Neural cell (in vitro differentiated cells): Measurements from ENCODE around the gene CPNE1.
"Not testable (repeated sequence)": the region's sequence is repeated elsewhere in the genome, so short reads cannot be mapped to it uniquely, and the experiment has no call there.

Experiments used
- TF ChIP-seq, protein P1 (sequence below): IDR thresholded peaks from 2 replicates; pipeline ENCODE4 v1.6.1; 2012; ENCODE audit warnings: borderline replicate concordance
- TF ChIP-seq, protein P2 (sequence below): fragments of 450-650 bp; IDR thresholded peaks from 2 replicates; pipeline ENCODE4 v1.5.1; 2014; ENCODE audit warnings: antibody characterized with exemption, mild to moderate bottlenecking, moderate library complexity; ENCODE audit not compliant: poor library complexity, severe bottlenecking

DNA sequence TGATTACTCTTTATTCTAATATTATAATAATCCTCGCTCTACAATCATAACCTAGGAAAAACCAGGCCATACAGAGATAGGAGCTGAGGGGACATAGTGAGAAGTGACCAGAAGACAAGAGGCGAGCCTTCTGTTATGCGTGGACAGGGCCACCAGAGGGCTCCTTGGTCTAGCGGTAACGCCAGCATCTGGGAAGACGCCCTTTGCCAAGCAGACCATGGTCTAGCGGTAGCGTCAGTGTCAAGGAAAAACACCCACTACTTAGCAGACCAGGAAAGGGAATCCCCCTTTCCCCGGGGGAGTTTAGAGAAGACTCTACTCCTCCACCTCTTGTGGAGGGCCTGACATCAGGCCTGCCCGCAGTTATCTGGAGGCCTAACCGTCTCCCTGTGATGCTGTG is 22.2 kb upstream of the CPNE1 start:
- TF ChIP-seq, protein P1, sequence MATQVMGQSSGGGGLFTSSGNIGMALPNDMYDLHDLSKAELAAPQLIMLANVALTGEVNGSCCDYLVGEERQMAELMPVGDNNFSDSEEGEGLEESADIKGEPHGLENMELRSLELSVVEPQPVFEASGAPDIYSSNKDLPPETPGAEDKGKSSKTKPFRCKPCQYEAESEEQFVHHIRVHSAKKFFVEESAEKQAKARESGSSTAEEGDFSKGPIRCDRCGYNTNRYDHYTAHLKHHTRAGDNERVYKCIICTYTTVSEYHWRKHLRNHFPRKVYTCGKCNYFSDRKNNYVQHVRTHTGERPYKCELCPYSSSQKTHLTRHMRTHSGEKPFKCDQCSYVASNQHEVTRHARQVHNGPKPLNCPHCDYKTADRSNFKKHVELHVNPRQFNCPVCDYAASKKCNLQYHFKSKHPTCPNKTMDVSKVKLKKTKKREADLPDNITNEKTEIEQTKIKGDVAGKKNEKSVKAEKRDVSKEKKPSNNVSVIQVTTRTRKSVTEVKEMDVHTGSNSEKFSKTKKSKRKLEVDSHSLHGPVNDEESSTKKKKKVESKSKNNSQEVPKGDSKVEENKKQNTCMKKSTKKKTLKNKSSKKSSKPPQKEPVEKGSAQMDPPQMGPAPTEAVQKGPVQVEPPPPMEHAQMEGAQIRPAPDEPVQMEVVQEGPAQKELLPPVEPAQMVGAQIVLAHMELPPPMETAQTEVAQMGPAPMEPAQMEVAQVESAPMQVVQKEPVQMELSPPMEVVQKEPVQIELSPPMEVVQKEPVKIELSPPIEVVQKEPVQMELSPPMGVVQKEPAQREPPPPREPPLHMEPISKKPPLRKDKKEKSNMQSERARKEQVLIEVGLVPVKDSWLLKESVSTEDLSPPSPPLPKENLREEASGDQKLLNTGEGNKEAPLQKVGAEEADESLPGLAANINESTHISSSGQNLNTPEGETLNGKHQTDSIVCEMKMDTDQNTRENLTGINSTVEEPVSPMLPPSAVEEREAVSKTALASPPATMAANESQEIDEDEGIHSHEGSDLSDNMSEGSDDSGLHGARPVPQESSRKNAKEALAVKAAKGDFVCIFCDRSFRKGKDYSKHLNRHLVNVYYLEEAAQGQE: not testable (repeated sequence)
- TF ChIP-seq, protein P2, sequence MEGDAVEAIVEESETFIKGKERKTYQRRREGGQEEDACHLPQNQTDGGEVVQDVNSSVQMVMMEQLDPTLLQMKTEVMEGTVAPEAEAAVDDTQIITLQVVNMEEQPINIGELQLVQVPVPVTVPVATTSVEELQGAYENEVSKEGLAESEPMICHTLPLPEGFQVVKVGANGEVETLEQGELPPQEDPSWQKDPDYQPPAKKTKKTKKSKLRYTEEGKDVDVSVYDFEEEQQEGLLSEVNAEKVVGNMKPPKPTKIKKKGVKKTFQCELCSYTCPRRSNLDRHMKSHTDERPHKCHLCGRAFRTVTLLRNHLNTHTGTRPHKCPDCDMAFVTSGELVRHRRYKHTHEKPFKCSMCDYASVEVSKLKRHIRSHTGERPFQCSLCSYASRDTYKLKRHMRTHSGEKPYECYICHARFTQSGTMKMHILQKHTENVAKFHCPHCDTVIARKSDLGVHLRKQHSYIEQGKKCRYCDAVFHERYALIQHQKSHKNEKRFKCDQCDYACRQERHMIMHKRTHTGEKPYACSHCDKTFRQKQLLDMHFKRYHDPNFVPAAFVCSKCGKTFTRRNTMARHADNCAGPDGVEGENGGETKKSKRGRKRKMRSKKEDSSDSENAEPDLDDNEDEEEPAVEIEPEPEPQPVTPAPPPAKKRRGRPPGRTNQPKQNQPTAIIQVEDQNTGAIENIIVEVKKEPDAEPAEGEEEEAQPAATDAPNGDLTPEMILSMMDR: not testable (repeated sequence)
